HL-60 (cell line): Measurements from ENCODE around the gene LUC7L.
A peak's percentile ranks its signal among the peaks of the same experiment; 100 is the strongest.

Experiments
- DNase-seq, 2 experiments: peaks; one replicate each; pipeline ENCODE4 v3.0.0-alpha.2; 2010 to 2020; ENCODE audit warnings: low read depth in 1 of 2, low spot score in 1 of 2
- H3K27ac ChIP-seq: fragments of 250-450 bp; sonication (Bioruptor Pico); replicated peaks from 2 replicates; pipeline ENCODE4 v1.5.1; 2020; ENCODE audit warnings: mild to moderate bottlenecking, moderate library complexity
- H3K27me3 ChIP-seq: fragments of 250-450 bp; sonication (Bioruptor Pico); 2 replicates; pipeline ENCODE4 v1.5.1; 2021; ENCODE audit warnings: mild to moderate bottlenecking, moderate library complexity; ENCODE audit not compliant: insufficient read depth, poor library complexity, severe bottlenecking
- H3K4me3 ChIP-seq: replicated peaks from 2 replicates; pipeline ENCODE4 v1.5.1; 2011; ENCODE audit warnings: mild to moderate bottlenecking, control low read depth, low read length; ENCODE audit not compliant: insufficient read depth
- CTCF ChIP-seq: IDR thresholded peaks from one replicate; pipeline ENCODE4 v1.5.1; 2011; ENCODE audit warnings: low read length, control low read depth, inconsistent platforms; ENCODE audit not compliant: insufficient read depth
- GABPA ChIP-seq: IDR thresholded peaks from 2 replicates; pipeline ENCODE4 v1.6.1; 2012; ENCODE audit warnings: low read depth
- POLR2AphosphoS5 ChIP-seq: IDR thresholded peaks from 2 replicates; pipeline ENCODE4 v1.6.1; 2012; ENCODE audit warnings: low read depth
- REST ChIP-seq: IDR thresholded peaks from 2 replicates; pipeline ENCODE4 v1.6.1; 2012; ENCODE audit warnings: low read depth; ENCODE audit not compliant: insufficient replicate concordance
- SPI1 ChIP-seq: IDR thresholded peaks from 2 replicates; pipeline ENCODE4 v1.6.1; 2012; ENCODE audit warnings: low read depth, mild to moderate bottlenecking, borderline replicate concordance
- long read RNA-seq: library from polyadenylated mRNA; unstranded; transcript quantifications from one replicate; pipeline ENCODE4 v2.0.0, GENCODE V29; 2020

LUC7L gene
- long read RNA-seq, transcript LUC7L-212 (5 exons, 833 nt): major isoform, 8 of 116 reads
- long read RNA-seq, transcript LUC7L-201 (10 exons, 1,456 nt): minor isoform, 7 of 116 reads
- long read RNA-seq, partial matches to known transcripts: 27 of 116 reads
- long read RNA-seq, other reads (novel, unspliced or antisense): 66 of 116 reads

- Histone ChIP-seq H3K27me3 (no peaks in the 10 kb centered on the region), H3K4me3 (peak within 1 kb of the TSS; percentile 94), H3K27ac (peak within 1 kb of the TSS; percentile 90)
- DNase-seq: peak; percentile 77 to 83
- TF ChIP-seq POLR2AphosphoS5 (peak; percentile 96), SPI1 (peak; percentile 64; the same call in 1 of the 2 replicates), CTCF (no peak), GABPA (peak; percentile 89), REST (no peak)
Observed at GRCh38 chr16:228852-229730, at the start of gene LUC7L. Gene LUC7L (minus strand): TSS chr16:229449. CDS start chr16:229339, 110 bp downstream.

- H3K27me3 ChIP-seq: peaks cover 36% of the 10 kb centered on the region
- TF ChIP-seq POLR2AphosphoS5: no peak
- TF ChIP-seq REST: no peak
- no peak for TF ChIP-seq CTCF
- TF ChIP-seq SPI1: no peak
- TF ChIP-seq GABPA: no peak
- no peak overlapping the region for H3K27ac ChIP-seq
- no peak overlapping the region for H3K4me3 ChIP-seq
- peak in 1 of 2 experiments; percentile 47 for DNase-seq
Observed at GRCh38 chr16:278863-279366, 49.7 kb upstream of the LUC7L start.

- DNase-seq: no peak
- no peak for TF ChIP-seq POLR2AphosphoS5
- TF ChIP-seq SPI1: no peak
- TF ChIP-seq REST: no peak
- no peak for TF ChIP-seq GABPA
- no peak for TF ChIP-seq CTCF
- Histone ChIP-seq H3K27me3 (peaks cover 35% of the 10 kb centered on the region), H3K4me3 (no peak overlapping the region), H3K27ac (no peak overlapping the region)
Observed at GRCh38 chr16:276426-277077, 47.3 kb upstream of the LUC7L start.
